Activated CD4-positive, alpha-beta T cell treated with anti-CD3 and anti-CD28 coated beads, Interleukin-2, amount 10 ng/mL, durations not matched to agents 24 days and 14 days (primary cell): Measurements from ENCODE around the gene MAZ. TPM values are rescaled to one million over a fixed set of nuclear protein-coding genes. Genes with fewer than 3 reads are reported as not detected.

Experiments
- DNase-seq: peaks from one replicate; pipeline ENCODE4 v3.0.0; 2022
- H3K27ac Mint-ChIP-seq: one replicate; pipeline ENCODE4 v1.8.0; 2022; ENCODE audit warnings: mild to moderate bottlenecking, mixed read lengths
- H3K27me3 Mint-ChIP-seq: one replicate; pipeline ENCODE4 v1.8.0; 2022; ENCODE audit warnings: mixed read lengths
- H3K36me3 Mint-ChIP-seq: one replicate; pipeline ENCODE4 v1.8.0; 2022; ENCODE audit warnings: low read depth, mild to moderate bottlenecking, mixed read lengths
- H3K4me1 Mint-ChIP-seq: one replicate; pipeline ENCODE4 v1.8.0; 2021; ENCODE audit warnings: mixed read lengths
- H3K4me3 Mint-ChIP-seq: one replicate; pipeline ENCODE4 v1.8.0; 2022; ENCODE audit warnings: mild to moderate bottlenecking, moderate library complexity, mixed read lengths
- H3K9me3 Mint-ChIP-seq: one replicate; pipeline ENCODE4 v1.8.0; 2021; ENCODE audit warnings: mixed read lengths
- intact Hi-C: fragments of 100-400 bp; cut with micrococcal nuclease; formaldehyde crosslinking; loops from one replicate; pipeline ENCODE4 v1.15.1; 2023
- total RNA-seq: library from RNA; stranded (reverse); gene quantifications from 2 replicates; pipeline ENCODE4 v1.2.3, GENCODE V29; 2022

MAZ gene
- total RNA-seq, 1 donor from 2014 or later = 380 TPM

DNA sequence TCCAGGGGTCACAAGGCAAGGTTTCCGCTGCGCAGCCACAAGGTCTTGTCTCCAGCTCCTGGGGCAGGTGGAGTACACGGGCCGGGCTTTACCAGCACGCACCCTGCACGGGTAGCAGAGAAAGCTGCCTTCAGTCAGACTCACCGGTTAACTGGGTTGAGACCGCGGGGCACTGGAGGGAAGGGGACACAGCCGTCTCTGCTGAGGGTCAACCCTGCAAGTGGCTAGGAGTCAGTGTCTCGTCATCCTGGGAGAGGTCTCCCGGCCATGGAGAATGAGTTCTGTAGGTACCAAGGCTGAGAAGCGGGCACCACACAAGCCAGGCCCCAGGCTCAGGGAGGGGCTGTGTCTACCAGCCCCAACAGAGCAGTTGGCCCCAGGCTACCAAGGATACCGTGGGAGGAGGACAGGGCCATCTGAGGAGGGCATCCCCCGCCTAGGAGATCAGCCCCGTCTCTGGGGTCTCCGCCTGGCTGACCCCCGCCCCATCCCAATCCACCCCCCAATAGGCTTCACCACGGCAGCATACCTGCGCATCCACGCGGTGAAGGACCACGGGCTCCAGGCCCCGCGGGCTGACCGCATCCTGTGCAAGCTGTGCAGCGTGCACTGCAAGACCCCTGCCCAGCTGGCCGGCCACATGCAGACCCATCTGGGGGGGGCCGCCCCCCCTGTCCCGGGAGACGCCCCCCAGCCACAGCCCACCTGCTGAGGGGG lies 2.9 kb downstream of the MAZ start:
- Mint-ChIP-seq H3K27me3 (peaks cover 4% of the 10 kb centered on the region), H3K27ac (peak overlapping the region; percentile 96), H3K4me1 (peaks cover 56% of the 10 kb centered on the region), H3K4me3 (peak overlapping the region; percentile 89), H3K9me3 (no peaks in the 10 kb centered on the region), H3K36me3 (peaks cover 43% of the 10 kb centered on the region)
- intact Hi-C loops = loop anchor here (5.0 to 10.0 kb wide), 2 partner anchors 107 to 116 kb away; partner anchors contain the start of gene KCTD13
- no peak for DNase-seq

DNA sequence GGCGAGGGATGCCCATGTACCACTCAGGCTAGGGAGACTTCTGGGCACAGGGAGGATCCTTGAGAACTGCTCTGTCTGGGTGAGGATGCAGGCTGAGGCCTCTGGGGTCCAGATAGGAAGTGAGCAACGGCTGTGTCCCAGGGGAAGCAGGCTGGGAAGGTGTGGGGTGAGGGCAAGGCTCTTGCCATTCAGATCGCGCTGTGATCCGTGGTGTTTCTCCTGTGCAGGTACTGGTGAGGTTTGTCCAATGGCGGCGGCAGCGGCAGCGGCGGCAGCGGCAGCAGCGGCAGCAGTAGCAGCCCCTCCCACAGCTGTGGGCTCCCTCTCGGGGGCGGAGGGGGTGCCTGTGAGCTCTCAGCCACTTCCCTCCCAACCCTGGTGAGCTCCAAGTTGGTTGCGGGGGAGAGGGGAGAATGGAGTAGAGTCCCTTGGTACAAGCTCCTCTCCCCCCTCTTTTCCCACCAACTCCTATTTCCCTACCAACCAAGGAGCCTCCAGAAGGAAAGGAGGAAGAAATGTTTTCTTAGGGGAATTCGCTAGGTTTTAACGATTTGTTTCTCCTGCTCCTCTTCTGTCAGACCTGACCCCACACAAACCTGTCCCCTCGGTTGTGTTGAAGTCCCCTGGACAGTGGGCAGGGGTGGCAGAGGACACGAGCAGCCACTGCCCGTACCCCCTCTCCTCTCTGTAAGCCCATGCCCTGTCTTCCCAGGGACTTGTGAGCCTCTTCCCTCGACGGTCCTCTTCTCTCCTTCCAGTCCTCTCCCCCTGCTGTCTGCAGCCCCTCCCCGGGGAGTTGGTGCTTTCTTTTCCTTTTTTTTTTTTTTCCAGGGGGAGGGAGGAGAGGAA lies 3.7 kb downstream of the MAZ start:
- Mint-ChIP-seq H3K4me3 (peak overlapping the region; percentile 89), H3K4me1 (peaks cover 59% of the 10 kb centered on the region), H3K27ac (peak overlapping the region; percentile 86), H3K9me3 (no peaks in the 10 kb centered on the region), H3K36me3 (peaks cover 38% of the 10 kb centered on the region), H3K27me3 (peaks cover 4% of the 10 kb centered on the region)
- DNase-seq = peak; percentile 76
- intact Hi-C loops = loop anchor here (2.0 to 10.0 kb wide), 4 partner anchors 17 to 245 kb away; partner anchors contain the start of gene KCTD13

DNA sequence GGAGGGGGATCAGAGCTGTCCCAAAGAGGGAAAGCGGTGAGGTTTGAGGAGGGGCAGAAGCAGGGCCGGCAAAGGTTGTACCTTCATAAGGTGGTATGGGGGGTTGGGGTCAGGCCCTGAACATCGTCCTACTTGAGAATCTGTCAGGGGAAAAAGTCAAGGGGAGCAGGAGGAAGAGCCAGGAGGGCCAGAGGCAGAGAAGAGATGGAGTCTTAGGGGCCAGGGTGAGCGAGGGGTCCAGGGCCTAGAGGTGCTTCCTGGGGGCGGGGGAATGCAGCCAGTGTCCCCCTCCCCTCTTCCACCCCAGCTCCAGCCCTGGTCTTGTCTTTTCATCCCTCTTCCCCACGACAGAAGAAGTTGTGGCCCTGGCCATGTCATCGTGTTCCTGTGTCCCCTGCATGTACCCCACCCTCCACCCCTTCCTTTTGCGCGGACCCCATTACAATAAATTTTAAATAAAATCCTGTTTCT lies 4.4 kb downstream of the MAZ start:
- Mint-ChIP-seq H3K27ac (peak overlapping the region; percentile 86), H3K27me3 (peaks cover 4% of the 10 kb centered on the region), H3K4me3 (peak overlapping the region; percentile 89), H3K4me1 (peaks cover 60% of the 10 kb centered on the region), H3K36me3 (peaks cover 35% of the 10 kb centered on the region), H3K9me3 (no peaks in the 10 kb centered on the region)
- no peak for DNase-seq
- intact Hi-C loops = loop anchor here (1.0 to 10.0 kb wide), 3 partner anchors 10 to 244 kb away; partner anchors contain the start of gene MVP

DNA sequence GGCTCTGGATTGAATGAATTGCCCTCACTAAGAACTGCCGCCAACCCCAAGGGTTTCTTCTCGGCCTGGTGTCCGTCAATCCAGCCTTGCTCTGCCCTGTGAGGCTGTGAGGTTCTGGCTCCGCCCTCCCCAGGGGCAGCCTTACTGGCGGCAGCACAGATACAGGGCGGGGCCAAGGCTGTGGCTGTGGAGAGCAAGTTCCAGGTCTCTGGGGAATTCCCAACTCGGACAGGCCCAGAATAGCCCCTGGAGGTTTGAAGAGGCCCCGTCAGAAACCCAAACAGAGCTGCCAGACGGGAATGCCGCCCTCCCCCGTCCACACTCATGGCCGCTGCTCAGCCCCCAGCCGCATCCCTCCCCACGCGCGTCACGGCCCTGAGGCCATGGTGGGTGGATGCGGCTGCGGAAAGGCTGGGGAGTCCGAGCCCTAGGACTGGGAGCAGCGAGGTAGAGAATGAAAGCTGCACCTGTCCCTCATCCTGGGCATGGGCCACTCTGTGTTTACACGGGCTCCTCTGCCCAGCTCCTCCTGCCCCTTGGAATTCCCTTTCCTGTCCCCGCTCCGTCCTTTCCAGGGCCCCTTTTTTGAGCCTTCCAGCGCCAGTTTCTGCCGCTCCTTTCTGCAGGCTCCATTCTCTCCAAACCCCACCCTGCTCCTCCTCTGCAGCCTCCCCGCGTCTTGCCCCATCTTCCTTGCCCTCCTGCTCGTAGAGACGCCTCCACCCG lies 5.0 kb downstream of the MAZ start:
- Mint-ChIP-seq H3K27me3 (peaks cover 6% of the 10 kb centered on the region), H3K9me3 (no peaks in the 10 kb centered on the region), H3K4me3 (peak overlapping the region; percentile 89), H3K27ac (peak overlapping the region; percentile 86), H3K36me3 (peaks cover 35% of the 10 kb centered on the region), H3K4me1 (peaks cover 63% of the 10 kb centered on the region)
- intact Hi-C loops = loop anchor here (1.0 to 10.0 kb wide), 3 partner anchors 9 to 243 kb away; partner anchors contain the start of gene MVP
- peak; percentile 94 for DNase-seq

DNA sequence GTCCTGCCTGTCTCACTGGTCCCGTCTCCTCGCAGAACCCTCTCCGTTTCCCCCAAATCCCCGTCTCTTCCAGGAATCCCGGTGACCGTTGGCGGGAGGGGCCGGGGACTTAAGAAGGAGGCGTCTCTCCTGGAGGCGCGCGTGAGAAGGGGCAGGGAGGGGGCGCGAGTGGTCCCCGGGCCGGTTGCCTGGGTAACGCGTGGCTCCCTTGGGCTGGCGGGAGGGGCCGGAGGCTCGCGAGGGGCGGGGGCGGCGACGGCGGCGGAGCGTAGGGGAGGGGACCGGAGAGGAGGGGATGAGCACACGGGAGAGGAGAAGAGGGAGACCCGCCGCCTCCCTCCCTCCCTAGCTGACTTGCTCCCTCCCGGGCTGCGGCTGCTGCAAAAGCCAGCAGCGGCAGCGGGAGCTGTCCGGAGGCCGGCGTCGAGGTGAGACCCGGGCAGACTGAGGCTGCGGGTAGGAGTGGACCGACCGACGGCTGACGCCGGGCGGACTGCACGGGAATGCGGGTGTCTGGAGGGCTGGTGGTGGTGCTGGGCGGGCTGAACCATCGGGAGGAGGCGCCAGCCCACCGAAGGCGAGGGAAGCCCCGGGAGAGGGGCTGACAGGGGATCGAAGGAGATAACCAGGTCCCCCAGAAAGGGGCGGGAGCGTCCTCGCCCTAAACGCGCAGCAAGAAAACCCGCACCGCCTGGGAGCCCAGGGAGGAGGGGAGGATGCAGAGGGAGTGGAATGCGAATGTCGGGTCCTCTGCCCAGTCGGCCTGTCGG lies 5.8 kb downstream of the MAZ start, which contains the start of gene PRRT2:
PRRT2 (plus strand) TSS at position 298 of the 770 bp plus-strand sequence. CDS start 862 bp downstream, outside the sequence.
- Mint-ChIP-seq H3K9me3 (no peaks in the 10 kb centered on the region), H3K27me3 (peaks cover 6% of the 10 kb centered on the region), H3K4me3 (peak within 1 kb of the TSS; percentile 89), H3K27ac (peak within 1 kb of the TSS; percentile 86), H3K36me3 (peaks cover 39% of the 10 kb centered on the region), H3K4me1 (peaks cover 67% of the 10 kb centered on the region)
- intact Hi-C loops = loop anchor here (1.0 to 10.0 kb wide), 3 partner anchors 8 to 243 kb away; partner anchors contain the start of gene MVP
- DNase-seq = peak; percentile 87

DNA sequence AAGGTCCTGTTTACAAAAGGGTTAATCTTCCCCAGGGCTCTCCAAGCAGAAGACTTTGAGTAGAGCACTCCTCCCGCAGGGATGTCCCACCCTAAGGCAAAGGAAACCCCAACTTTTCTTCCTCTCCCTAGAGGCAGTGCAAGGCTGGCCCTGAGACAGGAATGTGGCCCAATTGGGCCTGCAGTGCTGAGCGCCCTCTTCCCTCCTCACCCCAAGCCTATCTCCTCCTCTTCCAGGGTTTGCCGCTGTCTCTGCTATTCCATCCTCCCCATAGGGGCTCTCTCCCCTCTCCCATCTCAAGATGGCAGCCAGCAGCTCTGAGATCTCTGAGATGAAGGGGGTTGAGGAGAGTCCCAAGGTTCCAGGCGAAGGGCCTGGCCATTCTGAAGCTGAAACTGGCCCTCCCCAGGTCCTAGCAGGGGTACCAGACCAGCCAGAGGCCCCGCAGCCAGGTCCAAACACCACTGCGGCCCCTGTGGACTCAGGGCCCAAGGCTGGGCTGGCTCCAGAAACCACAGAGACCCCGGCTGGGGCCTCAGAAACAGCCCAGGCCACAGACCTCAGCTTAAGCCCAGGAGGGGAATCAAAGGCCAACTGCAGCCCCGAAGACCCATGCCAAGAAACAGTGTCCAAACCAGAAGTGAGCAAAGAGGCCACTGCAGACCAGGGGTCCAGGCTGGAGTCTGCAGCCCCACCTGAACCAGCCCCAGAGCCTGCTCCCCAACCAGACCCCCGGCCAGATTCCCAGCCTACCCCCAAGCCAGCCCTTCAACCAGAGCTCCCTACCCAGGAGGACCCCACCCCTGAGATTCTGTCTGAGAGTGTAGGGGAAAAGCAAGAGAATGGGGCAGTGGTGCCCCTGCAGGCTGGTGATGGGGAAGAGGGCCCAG lies 6.7 kb downstream of the MAZ start:
- intact Hi-C loops = loop anchor here (10.0 kb wide), 1 partner anchor 242 kb away; a partner anchor contains a TSS
- H3K36me3 Mint-ChIP-seq = peaks cover 35% of the 10 kb centered on the region
- peaks cover 6% of the 10 kb centered on the region for H3K27me3 Mint-ChIP-seq
- H3K4me1 Mint-ChIP-seq = peaks cover 65% of the 10 kb centered on the region
- no peak overlapping the region for H3K27ac Mint-ChIP-seq
- no peaks in the 10 kb centered on the region for H3K9me3 Mint-ChIP-seq
- DNase-seq = no peak
- H3K4me3 Mint-ChIP-seq = peak overlapping the region; percentile 89

DNA sequence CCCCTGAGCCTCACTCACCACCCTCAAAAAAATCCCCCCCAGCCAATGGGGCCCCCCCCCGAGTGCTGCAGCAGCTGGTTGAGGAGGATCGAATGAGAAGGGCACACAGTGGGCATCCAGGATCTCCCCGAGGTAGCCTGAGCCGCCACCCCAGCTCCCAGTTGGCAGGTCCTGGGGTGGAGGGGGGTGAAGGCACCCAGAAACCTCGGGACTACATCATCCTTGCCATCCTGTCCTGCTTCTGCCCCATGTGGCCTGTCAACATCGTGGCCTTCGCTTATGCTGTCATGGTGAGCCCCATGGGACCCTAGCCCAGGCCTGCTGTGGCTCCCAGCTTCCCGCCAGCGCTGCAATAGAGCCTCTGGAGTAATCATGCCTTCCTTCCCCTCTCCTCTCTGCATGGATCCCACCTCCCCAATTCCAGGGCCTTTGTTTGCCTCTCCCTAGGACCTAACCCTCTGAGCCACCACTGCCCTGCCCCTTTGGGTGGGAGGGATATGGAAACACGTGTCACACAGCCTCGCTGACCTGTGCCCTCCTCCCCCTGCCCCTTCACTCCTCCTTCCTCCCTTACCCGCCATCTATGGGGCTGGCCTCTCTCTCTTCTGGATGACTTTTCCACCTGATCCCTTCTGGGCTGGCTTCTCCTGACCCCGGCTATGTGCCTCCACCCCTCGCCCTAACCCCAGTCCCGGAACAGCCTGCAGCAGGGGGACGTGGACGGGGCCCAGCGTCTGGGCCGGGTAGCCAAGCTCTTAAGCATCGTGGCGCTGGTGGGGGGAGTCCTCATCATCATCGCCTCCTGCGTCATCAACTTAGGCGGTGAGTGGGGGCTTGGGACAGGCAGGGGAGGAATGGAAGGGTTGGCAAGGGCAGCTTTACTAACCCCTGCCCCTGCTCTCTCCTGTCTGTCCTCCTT lies 7.6 kb downstream of the MAZ start:
- peak overlapping the region; percentile 50 for H3K4me3 Mint-ChIP-seq
- H3K27ac Mint-ChIP-seq = no peak overlapping the region
- intact Hi-C loops = loop anchor here (10.0 kb wide), 1 partner anchor 241 kb away; a partner anchor contains a TSS
- peaks cover 65% of the 10 kb centered on the region for H3K4me1 Mint-ChIP-seq
- DNase-seq = no peak
- peaks cover 6% of the 10 kb centered on the region for H3K27me3 Mint-ChIP-seq
- H3K9me3 Mint-ChIP-seq = no peaks in the 10 kb centered on the region
- peaks cover 33% of the 10 kb centered on the region for H3K36me3 Mint-ChIP-seq

DNA sequence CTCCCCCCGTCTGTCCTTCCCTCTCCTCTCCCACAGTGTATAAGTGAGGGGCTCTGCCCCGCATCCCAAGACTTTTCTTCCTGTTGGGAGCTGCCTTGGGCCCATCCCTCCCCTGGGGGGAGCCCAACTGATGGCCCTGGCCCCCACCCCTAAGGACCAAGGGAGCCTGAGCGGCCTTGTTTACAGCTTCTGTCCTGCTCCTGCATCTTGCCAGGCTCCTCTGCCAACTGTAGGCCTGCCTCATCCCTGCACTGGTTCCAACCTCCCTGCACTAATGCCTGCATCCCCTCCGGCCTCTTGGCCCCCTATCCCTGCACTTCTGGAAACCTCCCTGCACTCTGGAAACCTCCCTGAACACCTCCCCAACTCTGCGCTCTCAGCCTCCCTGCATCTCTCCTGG lies 8.3 kb downstream of the MAZ start:
- Mint-ChIP-seq H3K36me3 (peaks cover 34% of the 10 kb centered on the region), H3K9me3 (no peaks in the 10 kb centered on the region), H3K27ac (peak overlapping the region; percentile 94), H3K4me3 (peak overlapping the region; percentile 91), H3K4me1 (peaks cover 67% of the 10 kb centered on the region), H3K27me3 (peaks cover 6% of the 10 kb centered on the region)
- intact Hi-C loops = loop anchor here (10.0 kb wide), 1 partner anchor 240 kb away; a partner anchor contains a TSS
- no peak for DNase-seq

DNA sequence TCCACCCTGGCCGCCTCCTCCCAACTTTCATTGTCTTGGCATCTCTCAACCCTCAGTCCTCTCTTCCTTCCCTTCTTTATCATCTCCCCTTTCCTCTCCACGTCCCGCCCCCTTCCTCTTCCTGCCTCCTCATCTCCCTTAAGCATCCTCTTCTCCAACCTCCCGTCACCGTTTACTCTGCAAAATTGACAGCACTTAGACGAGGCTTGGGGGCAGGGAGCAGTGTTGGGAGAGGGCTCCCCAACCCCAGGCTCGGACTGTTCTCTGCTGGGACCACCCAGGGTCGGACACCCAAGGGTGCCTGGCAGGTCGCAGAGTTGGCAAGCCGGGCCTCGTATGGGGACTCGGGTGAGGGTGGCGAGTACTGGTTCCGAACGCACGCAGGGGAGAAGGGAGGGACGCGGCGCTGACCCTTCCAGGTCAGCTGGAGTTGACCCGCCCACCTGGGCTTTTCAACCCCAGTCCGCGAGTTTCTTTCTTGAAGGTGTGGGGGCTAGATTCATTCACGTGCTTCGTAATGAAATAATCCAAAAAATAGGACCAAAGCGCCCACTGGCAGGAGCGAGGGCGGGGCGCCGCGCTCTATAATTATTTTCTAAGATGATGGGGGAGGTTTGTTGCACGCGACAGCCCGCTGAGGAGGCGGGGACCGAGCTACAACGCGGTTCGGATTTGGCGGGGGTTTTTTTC lies 8.8 kb downstream of the MAZ start:
- Mint-ChIP-seq H3K27ac (peak overlapping the region; percentile 94), H3K27me3 (peaks cover 6% of the 10 kb centered on the region), H3K36me3 (peaks cover 35% of the 10 kb centered on the region), H3K4me3 (peak overlapping the region; percentile 91), H3K9me3 (no peaks in the 10 kb centered on the region), H3K4me1 (peaks cover 68% of the 10 kb centered on the region)
- intact Hi-C loops = loop anchor here (10.0 kb wide), 1 partner anchor 240 kb away; a partner anchor contains a TSS
- peak; percentile 73 for DNase-seq

DNA sequence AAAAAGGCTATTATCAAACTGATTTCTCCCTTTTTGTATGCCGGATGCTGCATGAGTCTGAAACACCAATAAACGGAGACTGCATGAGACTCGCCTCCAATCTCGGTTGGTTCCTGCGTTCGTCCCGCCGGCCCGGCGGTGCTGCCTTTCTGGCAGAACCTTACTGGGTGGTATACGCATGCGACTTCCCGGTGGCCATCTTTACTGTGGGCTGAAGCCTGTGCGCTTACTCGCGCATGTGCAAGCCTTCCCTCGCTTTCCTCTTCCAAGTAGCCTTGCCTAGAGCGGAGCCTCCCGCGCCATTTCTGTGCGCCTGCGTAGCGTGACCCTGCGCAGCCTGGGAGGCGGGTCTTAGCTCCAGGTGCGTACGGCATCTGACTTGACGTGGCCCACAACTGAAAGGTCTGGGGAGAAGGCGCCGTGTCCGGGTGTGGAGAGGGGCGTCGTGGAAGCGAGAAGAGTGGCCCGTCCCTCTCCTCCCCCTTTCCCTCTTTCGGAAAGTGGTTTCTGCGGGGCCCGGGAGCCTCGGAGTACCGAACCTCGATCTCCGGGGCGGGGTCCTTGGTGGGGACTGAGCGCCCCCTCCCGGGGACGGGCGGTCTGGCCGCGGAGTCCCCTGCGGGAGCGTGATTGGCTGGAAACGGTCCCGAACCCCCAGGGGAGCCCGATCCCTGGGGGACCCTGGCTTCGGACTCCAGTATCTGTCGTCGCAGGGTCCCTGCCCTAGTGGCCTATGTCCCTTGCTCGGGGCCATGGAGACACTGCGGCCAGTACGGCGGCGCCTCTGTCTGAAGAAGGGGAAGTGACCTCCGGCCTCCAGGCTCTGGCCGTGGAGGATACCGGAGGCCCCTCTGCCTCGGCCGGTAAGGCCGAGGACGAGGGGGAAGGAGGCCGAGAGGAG lies 9.7 kb downstream of the MAZ start, which contains the start of gene PAGR1:
PAGR1 (plus strand) TSS at position 360 of the 901 bp plus-strand sequence; CDS start at position 734, 374 bp downstream.
- intact Hi-C loops = loop anchor here (1.0 to 10.0 kb wide), 6 partner anchors 8 to 239 kb away; partner anchors contain the start of genes CDIPT, KIF22 and TAOK2
- H3K4me1 Mint-ChIP-seq = peaks cover 62% of the 10 kb centered on the region
- DNase-seq = peak; percentile 100
- H3K9me3 Mint-ChIP-seq = no peaks in the 10 kb centered on the region
- peak within 1 kb of the TSS; percentile 91 for H3K4me3 Mint-ChIP-seq
- H3K27me3 Mint-ChIP-seq = peaks cover 6% of the 10 kb centered on the region
- peak within 1 kb of the TSS; percentile 94 for H3K27ac Mint-ChIP-seq
- peaks cover 31% of the 10 kb centered on the region for H3K36me3 Mint-ChIP-seq
